Measurements from ENCODE around the gene ELN.

GRCh38 chr7:74019149-74019548 is 8.8 kb upstream of the ELN start:
- TF ChIP-seq EZH2 (IDR thresholded peaks at IDR 0.05; ENCODE audit: insufficient read depth, poor library complexity, severe bottlenecking): no peak
- TF ChIP-seq EZH2phosphoT487 (IDR thresholded peaks at IDR 0.05; ENCODE audit: insufficient read depth, low read depth): no peak
